Uterus (tissue), 2 donors: ENCODE measurements around the gene PAPSS1.

Experiments used
- CTCF ChIP-seq, 4 experiments: fragments of 200-600 bp in 2 of 4; fragments of 450-650 bp in 2 of 4; sonication (generic) in 2 of 4; IDR thresholded peaks; one replicate each; pipeline ENCODE4 v1.5.1; 2016 to 2019; ENCODE audit warnings: antibody characterized with exemption in 4 of 4, mild to moderate bottlenecking in 2 of 4, moderate library complexity in 1 of 4
- POLR2A ChIP-seq, 2 donors: fragments of 450-650 bp; IDR thresholded peaks; one replicate each; pipeline ENCODE4 v1.6.1; 2016; ENCODE audit warnings: antibody characterized with exemption in 2 of 2, mild to moderate bottlenecking in 1 of 2, moderate library complexity in 1 of 2

- TF ChIP-seq POLR2A (IDR thresholded peaks at IDR 0.05) (no peak), CTCF (IDR thresholded peaks at IDR 0.05) (no peak)
These were observed 55.0 kb downstream of the PAPSS1 start for GRCh38 chr4:107665001-107665400.
